ENCODE data around the gene TRIM44. TPM values are rescaled to one million over a fixed set of nuclear protein-coding genes. Genes with fewer than 3 reads are reported as not detected.

TRIM44 gene
- total and polyA plus RNA-seq, 5 donors, result 8.7 to 54.2 (median 41.2) TPM

DNA sequence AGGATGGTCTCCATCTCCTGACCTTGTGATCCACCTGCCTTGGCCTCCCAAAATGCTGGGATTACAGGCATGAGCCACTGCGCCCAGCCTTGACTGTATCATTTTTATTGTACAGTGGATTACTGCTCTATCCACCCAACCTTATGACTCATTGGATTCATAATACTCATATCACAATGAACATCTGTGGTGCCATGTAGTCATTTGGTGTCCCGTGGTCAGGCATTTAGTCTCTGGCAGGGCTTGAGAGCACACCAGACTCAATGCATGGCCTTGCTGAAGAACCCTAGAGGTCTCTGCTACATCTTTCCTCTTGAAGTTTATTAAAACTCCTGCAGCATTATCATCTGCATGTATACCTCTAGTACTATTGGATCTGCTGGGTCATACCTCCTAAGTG, 183.3 kb downstream of the TRIM44 start:
- H3K4me3 ChIP-seq (ENCODE audit: low read length), result no peak overlapping the region
- WGBS, result 94% methylated on average over 2 of the region's 2 CpGs
- no peaks in the 10 kb centered on the region for H3K9me3 ChIP-seq (ENCODE audit: control insufficient read depth, low read length)
- H3K27me3 ChIP-seq (ENCODE audit: control insufficient read depth, insufficient read depth), result no peaks in the 10 kb centered on the region
- H3K4me1 ChIP-seq (ENCODE audit: control insufficient read depth, insufficient read depth, low read length), result no peaks in the 10 kb centered on the region
- no peak for DNase-seq
- ATAC-seq, result no peak
- H3K27ac ChIP-seq (ENCODE audit: low read length), result no peak overlapping the region
- intact Hi-C loops (cut with DNase I), result no loop called here

DNA sequence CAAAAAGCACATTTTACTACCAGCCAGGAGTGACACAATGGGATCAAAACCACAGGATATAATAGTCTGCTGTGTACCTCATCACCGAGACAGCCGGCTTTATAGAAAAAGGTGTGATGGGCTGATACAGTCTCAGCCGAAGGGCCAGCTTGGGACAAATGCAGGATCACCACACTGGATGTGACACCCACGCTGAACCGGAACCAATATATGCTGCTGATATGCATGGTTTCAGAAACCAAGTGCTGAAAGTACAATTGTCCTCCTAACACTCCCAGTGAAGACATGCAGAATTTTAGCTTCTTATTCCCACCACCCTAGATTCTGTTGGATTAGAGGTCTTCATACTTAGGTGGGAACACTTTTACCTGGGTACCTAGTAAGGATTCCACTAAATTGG, 184.3 kb downstream of the TRIM44 start:
- Histone ChIP-seq H3K27ac (ENCODE audit: low read length) (no peak overlapping the region), H3K9me3 (ENCODE audit: control insufficient read depth, low read length) (no peaks in the 10 kb centered on the region), H3K4me3 (ENCODE audit: low read length) (no peak overlapping the region), H3K27me3 (ENCODE audit: control insufficient read depth, insufficient read depth) (no peaks in the 10 kb centered on the region), H3K4me1 (ENCODE audit: control insufficient read depth, insufficient read depth, low read length) (no peaks in the 10 kb centered on the region)
- ATAC-seq (no peak), DNase-seq (no peak)
- WGBS, result 96% methylated on average over 5 of the region's 5 CpGs
- intact Hi-C loops (cut with DNase I), result no loop called here

DNA sequence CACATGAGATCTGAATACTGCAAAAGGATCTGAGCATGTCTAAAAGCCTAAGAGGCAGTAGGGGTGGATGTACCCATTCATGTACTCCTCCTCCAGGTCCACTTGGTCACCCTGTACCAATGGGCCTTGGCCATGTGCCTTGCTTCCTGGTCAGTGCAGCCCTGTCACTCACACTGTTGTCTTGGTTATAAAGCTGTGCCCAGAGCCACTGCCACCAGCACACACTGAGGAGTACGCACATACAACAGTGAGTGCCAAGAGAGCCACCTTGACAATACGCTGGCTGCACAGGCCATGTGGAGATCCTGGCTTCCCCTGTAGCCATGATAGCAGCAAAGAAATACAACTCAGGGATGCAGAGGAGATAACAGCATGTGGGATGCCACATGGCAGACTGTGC, 184.9 kb downstream of the TRIM44 start:
- no peaks in the 10 kb centered on the region for H3K27me3 ChIP-seq (ENCODE audit: control insufficient read depth, insufficient read depth)
- H3K27ac ChIP-seq (ENCODE audit: low read length), result no peak overlapping the region
- WGBS, result 65% methylated on average over 2 of the region's 2 CpGs
- H3K9me3 ChIP-seq (ENCODE audit: control insufficient read depth, low read length), result no peaks in the 10 kb centered on the region
- no peak overlapping the region for H3K4me3 ChIP-seq (ENCODE audit: low read length)
- ATAC-seq (no peak), DNase-seq (no peak)
- H3K4me1 ChIP-seq (ENCODE audit: control insufficient read depth, insufficient read depth, low read length), result no peaks in the 10 kb centered on the region
- intact Hi-C loops (cut with DNase I), result no loop called here

DNA sequence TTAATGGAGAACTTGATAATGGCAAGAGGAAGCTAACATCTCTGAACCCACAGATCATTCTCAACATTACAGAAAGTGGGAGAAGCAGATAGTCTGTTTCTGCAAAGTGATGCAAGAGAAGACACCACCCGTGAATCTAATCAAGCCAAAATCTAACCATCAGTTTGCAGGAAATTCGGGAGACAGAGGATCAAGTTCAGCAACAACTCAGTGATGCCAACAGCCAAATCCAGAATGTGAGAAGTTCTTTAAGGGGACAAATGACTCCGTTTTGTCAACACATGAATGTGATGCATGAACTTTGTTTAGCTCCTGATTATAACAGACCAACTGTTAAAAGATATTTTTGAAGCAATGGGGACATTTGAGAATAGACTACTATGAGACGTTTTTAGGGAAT, 186.0 kb downstream of the TRIM44 start:
- Histone ChIP-seq H3K27ac (ENCODE audit: low read length) (no peak overlapping the region), H3K4me3 (ENCODE audit: low read length) (no peak overlapping the region), H3K9me3 (ENCODE audit: control insufficient read depth, low read length) (no peaks in the 10 kb centered on the region), H3K27me3 (ENCODE audit: control insufficient read depth, insufficient read depth) (no peaks in the 10 kb centered on the region), H3K4me1 (ENCODE audit: control insufficient read depth, insufficient read depth, low read length) (no peaks in the 10 kb centered on the region)
- ATAC-seq (no peak), DNase-seq (no peak)
- intact Hi-C loops (cut with DNase I), result no loop called here
- WGBS, result 35% methylated on average over 4 of the region's 4 CpGs

DNA sequence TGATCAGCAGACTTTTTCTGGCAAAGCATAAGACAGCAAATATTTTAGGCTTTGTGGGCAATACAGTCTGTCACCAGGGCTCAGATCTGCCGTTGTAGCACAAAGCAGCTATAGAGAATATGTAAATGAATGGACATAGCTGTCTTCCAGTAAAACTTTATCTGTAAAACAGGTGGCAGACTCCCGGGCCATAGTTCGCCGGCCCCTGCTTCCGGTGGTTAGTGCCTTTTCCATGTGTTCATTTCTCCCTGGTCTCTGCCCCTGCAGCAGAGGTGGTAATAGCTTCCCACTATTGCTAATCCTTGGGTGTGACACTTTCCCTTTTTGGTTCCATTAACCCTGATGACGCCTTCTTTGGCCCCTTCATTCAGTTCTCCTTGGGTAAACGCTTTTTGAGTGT, 187.6 kb downstream of the TRIM44 start:
- Histone ChIP-seq H3K4me1 (ENCODE audit: control insufficient read depth, insufficient read depth, low read length) (no peaks in the 10 kb centered on the region), H3K4me3 (ENCODE audit: low read length) (no peak overlapping the region), H3K27ac (ENCODE audit: low read length) (no peak overlapping the region), H3K9me3 (ENCODE audit: control insufficient read depth, low read length) (no peaks in the 10 kb centered on the region), H3K27me3 (ENCODE audit: control insufficient read depth, insufficient read depth) (no peaks in the 10 kb centered on the region)
- DNase-seq (no peak), ATAC-seq (no peak)
- intact Hi-C loops (cut with DNase I), result no loop called here
- WGBS, result 81% methylated on average over 7 of the region's 7 CpGs

DNA sequence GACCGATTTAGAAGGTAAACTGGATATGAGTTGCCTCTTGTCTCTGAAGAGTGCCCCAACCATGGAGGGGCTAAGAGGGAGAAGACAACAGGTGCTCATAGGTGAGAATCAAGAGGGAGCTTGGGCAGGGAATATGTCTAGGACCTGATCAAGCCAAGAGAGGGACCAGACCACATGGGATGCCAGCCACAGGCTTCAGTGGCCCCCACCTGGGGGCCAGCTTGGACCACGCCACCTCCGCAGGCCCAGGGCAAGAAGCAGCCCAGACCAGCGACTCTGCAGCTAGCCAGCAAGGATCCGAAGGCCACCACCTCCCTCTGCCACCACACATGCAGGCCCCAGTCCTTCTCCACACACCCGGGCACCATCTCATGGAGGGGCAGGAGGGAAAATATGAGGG, 188.8 kb downstream of the TRIM44 start:
- Histone ChIP-seq H3K4me3 (ENCODE audit: low read length) (no peak overlapping the region), H3K27me3 (ENCODE audit: control insufficient read depth, insufficient read depth) (no peaks in the 10 kb centered on the region), H3K9me3 (ENCODE audit: control insufficient read depth, low read length) (no peaks in the 10 kb centered on the region), H3K27ac (ENCODE audit: low read length) (no peak overlapping the region), H3K4me1 (ENCODE audit: control insufficient read depth, insufficient read depth, low read length) (no peaks in the 10 kb centered on the region)
- ATAC-seq (no peak), DNase-seq (no peak)
- intact Hi-C loops (cut with DNase I), result no loop called here
- 98% methylated on average over 6 of the region's 6 CpGs for WGBS

DNA sequence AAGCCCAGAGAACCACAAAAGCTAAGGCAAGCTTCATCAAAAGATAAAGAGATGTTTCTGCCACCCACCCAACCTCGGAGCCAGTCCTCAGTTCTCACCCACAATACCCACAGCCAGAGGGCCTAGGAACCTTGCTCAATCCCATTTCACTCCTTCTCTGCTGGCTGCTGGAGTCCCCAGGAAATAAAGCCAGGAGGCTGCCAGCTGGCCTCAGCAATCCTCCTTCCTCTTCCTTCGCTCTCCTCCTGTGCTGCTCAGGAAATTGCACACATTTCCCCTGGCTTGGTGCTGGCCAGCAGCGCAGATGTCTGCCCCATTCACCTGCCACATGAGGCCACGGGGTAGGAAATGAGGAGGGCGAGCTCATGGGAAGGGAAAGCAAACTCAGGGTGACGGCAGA, 189.5 kb downstream of the TRIM44 start:
- Histone ChIP-seq H3K27me3 (ENCODE audit: control insufficient read depth, insufficient read depth) (no peaks in the 10 kb centered on the region), H3K9me3 (ENCODE audit: control insufficient read depth, low read length) (no peaks in the 10 kb centered on the region), H3K4me1 (ENCODE audit: control insufficient read depth, insufficient read depth, low read length) (no peaks in the 10 kb centered on the region), H3K27ac (ENCODE audit: low read length) (no peak overlapping the region), H3K4me3 (ENCODE audit: low read length) (no peak overlapping the region)
- peak; percentile 39 to 61 (median 51) for DNase-seq
- intact Hi-C loops (cut with DNase I), result no loop called here
- peak; percentile 75 to 85 for ATAC-seq
- 50% methylated on average over 6 of the region's 6 CpGs for WGBS

DNA sequence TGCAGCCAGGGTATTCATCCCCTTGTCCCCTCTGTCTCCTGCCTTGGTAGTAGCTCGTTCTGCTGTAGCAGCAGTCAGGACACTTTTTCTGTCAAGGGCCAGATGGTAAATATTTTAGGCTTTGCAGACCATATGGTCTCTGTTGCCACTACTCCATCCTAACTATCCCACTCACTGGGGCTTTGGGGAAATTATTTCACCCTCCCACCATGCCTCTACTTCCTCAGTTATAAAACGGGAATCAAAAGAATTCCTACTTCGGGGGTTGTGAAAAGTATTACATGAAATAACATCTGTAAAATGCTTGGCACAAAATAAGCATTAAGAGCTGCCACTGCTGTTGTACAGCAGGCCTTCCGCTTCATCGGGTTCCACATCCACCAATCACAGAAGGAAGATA, 191.4 kb downstream of the TRIM44 start:
- H3K4me1 ChIP-seq (ENCODE audit: control insufficient read depth, insufficient read depth, low read length), result no peaks in the 10 kb centered on the region
- H3K27me3 ChIP-seq (ENCODE audit: control insufficient read depth, insufficient read depth), result no peaks in the 10 kb centered on the region
- no peaks in the 10 kb centered on the region for H3K9me3 ChIP-seq (ENCODE audit: control insufficient read depth, low read length)
- H3K27ac ChIP-seq (ENCODE audit: low read length), result no peak overlapping the region
- 68% methylated on average over 5 of the region's 5 CpGs for WGBS
- no peak overlapping the region for H3K4me3 ChIP-seq (ENCODE audit: low read length)
- no peak for ATAC-seq
- intact Hi-C loops (cut with DNase I), result no loop called here
- DNase-seq, result no peak

DNA sequence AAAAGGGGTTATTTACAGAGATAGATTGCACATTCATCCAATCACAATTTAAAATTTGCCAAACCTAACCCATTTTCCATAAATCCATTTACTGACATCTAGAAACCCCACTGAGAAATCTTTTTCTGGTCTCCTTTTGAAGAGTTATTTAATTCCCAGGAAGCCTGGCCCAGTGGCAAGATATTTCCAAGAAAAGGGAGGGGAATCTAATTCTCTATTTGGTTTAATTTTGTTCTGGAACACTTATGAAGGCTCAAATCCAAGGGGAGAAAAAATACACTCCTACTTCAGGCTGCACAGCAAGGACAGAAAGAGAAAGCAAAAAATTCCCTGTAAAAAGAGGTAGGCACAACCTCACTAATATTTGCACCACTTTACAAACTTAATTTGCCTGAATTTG, 193.1 kb downstream of the TRIM44 start:
- ATAC-seq, result no peak
- Histone ChIP-seq H3K27ac (ENCODE audit: low read length) (no peak overlapping the region), H3K9me3 (ENCODE audit: control insufficient read depth, low read length) (no peaks in the 10 kb centered on the region), H3K4me3 (ENCODE audit: low read length) (no peak overlapping the region), H3K4me1 (ENCODE audit: control insufficient read depth, insufficient read depth, low read length) (no peaks in the 10 kb centered on the region), H3K27me3 (ENCODE audit: control insufficient read depth, insufficient read depth) (no peaks in the 10 kb centered on the region)
- intact Hi-C loops (cut with DNase I), result no loop called here
- no peak for DNase-seq

DNA sequence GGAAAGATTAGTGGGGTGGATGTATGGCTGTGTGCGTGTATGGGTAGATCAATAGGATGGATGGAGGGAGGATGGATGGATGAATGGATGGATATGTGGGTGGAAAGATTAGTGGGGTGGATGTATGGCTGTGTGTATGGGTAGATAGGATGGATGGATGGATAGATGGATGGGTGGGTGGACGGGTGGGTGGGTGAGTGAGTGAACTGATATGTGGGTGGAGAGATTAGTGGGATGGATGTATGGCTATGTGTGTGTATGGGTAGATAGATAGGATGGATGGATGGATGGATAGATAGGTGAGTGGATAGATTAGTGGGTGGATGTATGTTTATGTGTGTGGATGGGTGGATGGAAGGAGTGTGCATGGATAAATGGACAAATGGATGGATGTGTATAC, 193.7 kb downstream of the TRIM44 start:
- Histone ChIP-seq H3K27ac (ENCODE audit: low read length) (no peak overlapping the region), H3K9me3 (ENCODE audit: control insufficient read depth, low read length) (no peaks in the 10 kb centered on the region), H3K4me3 (ENCODE audit: low read length) (no peak overlapping the region), H3K4me1 (ENCODE audit: control insufficient read depth, insufficient read depth, low read length) (no peaks in the 10 kb centered on the region), H3K27me3 (ENCODE audit: control insufficient read depth, insufficient read depth) (no peaks in the 10 kb centered on the region)
- intact Hi-C loops (cut with DNase I), result no loop called here
- WGBS, result 93% methylated on average over 2 of the region's 2 CpGs
- DNase-seq, result no peak
- no peak for ATAC-seq

DNA sequence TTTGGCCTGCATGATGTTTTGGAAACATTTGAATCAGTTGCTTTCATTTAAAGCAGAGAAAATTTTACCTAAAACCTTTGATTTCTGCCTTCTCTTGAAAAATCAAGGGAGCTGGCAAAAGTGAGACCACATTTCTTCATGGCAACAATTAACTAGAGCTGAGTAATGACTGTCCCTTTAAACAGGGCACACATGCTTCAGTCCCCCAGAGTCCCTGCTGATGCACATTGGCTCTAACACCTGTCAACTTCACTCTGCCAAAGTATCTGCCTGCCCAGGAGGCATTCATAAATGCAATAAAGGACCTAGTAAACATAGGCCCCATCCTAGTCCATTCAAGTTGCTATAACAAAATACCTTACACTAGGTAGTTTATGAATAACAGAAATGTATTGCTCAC, 194.2 kb downstream of the TRIM44 start:
- no peak for ATAC-seq
- no peak overlapping the region for H3K27ac ChIP-seq (ENCODE audit: low read length)
- no peaks in the 10 kb centered on the region for H3K9me3 ChIP-seq (ENCODE audit: control insufficient read depth, low read length)
- H3K4me3 ChIP-seq (ENCODE audit: low read length), result no peak overlapping the region
- H3K4me1 ChIP-seq (ENCODE audit: control insufficient read depth, insufficient read depth, low read length), result no peaks in the 10 kb centered on the region
- no peaks in the 10 kb centered on the region for H3K27me3 ChIP-seq (ENCODE audit: control insufficient read depth, insufficient read depth)
- intact Hi-C loops (cut with DNase I), result no loop called here
- DNase-seq, result no peak

DNA sequence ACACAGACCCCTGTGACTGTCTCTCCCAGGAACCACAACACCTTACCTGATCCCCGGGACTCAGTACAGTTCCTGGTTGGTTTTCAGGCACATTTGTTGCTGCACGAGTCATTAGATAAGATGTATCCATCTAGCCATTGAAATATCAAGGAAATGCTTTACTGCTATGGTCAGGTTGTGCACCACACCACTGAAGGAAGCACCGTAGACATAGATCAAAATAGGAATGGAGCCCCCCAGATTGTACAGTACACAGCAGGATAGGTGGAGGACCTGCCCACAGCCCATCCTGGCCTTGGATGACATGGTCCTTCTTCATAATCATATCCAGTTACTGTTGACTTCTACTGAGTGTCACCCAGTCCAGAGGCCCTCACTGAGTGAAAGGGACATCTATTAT, 195.3 kb downstream of the TRIM44 start:
- Histone ChIP-seq H3K9me3 (ENCODE audit: control insufficient read depth, low read length) (no peaks in the 10 kb centered on the region), H3K27ac (ENCODE audit: low read length) (no peak overlapping the region), H3K4me3 (ENCODE audit: low read length) (no peak overlapping the region), H3K27me3 (ENCODE audit: control insufficient read depth, insufficient read depth) (no peaks in the 10 kb centered on the region), H3K4me1 (ENCODE audit: control insufficient read depth, insufficient read depth, low read length) (no peaks in the 10 kb centered on the region)
- intact Hi-C loops (cut with DNase I), result no loop called here
- DNase-seq, result no peak
- no peak for ATAC-seq
- WGBS, result 98% methylated on average over 3 of the region's 3 CpGs

Data from right cardiac atrium (tissue), 5 donors.